Prostate gland (tissue), 2 donors: ENCODE measurements around the gene PRKD2.

Source experiments
- CTCF ChIP-seq, 4 experiments: fragments of 200-600 bp in 2 of 4; fragments of 450-650 bp in 2 of 4; sonication (generic) in 2 of 4; IDR thresholded peaks; 1 replicate in 3 of 4; 2 replicates in 1 of 4; pipeline ENCODE4 v1.5.1; 2016 to 2019; ENCODE audit warnings: antibody characterized with exemption in 4 of 4, mild to moderate bottlenecking in 2 of 4, moderate library complexity in 2 of 4
- POLR2A ChIP-seq: fragments of 450-650 bp; IDR thresholded peaks from one replicate; pipeline ENCODE4 v1.6.1; 2016; ENCODE audit warnings: antibody characterized with exemption, mild to moderate bottlenecking

GRCh38 chr19:46755853-46756543 lies 39.1 kb upstream of the PRKD2 start:
- no peak for TF ChIP-seq CTCF (IDR thresholded peaks at IDR 0.05)
- TF ChIP-seq POLR2A = no peak
